ENCODE results near the gene GRIN1.

- TF ChIP-seq, protein P1, sequence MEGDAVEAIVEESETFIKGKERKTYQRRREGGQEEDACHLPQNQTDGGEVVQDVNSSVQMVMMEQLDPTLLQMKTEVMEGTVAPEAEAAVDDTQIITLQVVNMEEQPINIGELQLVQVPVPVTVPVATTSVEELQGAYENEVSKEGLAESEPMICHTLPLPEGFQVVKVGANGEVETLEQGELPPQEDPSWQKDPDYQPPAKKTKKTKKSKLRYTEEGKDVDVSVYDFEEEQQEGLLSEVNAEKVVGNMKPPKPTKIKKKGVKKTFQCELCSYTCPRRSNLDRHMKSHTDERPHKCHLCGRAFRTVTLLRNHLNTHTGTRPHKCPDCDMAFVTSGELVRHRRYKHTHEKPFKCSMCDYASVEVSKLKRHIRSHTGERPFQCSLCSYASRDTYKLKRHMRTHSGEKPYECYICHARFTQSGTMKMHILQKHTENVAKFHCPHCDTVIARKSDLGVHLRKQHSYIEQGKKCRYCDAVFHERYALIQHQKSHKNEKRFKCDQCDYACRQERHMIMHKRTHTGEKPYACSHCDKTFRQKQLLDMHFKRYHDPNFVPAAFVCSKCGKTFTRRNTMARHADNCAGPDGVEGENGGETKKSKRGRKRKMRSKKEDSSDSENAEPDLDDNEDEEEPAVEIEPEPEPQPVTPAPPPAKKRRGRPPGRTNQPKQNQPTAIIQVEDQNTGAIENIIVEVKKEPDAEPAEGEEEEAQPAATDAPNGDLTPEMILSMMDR (IDR thresholded peaks at IDR 0.05; ENCODE audit: low read length), result peak; percentile 58
- TF ChIP-seq EZH2 (IDR thresholded peaks at IDR 0.05; ENCODE audit: borderline replicate concordance, low read length), result no peak
These were observed 36.5 kb downstream of the GRIN1 start for GRCh38 chr9:137175345-137175961.

Data from OCI-LY1 (cell line).